ENCODE measurements around the gene GHR.
A peak's percentile ranks its signal among the peaks of the same experiment; 100 is the strongest.

Gene GHR

DNA sequence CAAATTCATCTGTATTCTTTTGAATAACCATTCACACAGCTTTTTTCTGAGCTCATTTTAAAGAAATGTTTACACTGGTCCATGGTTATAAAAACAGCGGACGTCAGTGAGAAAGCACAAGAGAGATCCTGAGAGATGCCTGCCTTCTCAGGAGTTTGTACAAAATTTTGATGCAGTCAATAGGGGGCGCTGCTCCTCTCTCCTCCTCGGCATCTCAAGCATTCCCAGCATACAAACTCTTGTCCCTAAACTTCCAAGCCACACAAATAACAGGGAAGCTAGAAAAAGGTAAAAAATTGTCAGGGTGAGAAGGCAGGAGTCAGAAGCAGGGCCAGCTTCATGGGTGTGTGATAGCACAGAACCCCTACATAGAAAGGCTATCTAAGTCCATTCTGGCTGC, 322.2 kb downstream of the GHR start:
- DNase-seq = peak; percentile 14

DNA sequence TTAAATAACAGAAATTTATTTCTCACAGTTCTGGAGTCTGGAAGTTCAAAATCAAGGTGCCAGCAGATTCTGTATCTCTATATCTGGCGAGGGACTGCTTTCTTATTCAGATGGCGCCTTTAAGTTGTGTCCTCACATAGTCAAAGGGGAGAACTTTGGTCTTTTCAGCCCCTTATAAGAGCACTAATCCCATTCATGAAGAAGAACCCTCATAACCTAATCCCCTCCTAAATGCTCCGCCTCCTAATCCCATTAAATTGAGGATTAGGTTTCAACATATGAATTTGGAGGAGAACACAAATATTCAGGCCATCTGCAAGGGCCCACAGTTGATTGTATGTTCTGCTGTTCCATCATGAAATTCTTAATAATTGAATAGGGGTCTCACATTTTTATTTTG, 322.6 kb downstream of the GHR start:
- no peak for DNase-seq

DNA sequence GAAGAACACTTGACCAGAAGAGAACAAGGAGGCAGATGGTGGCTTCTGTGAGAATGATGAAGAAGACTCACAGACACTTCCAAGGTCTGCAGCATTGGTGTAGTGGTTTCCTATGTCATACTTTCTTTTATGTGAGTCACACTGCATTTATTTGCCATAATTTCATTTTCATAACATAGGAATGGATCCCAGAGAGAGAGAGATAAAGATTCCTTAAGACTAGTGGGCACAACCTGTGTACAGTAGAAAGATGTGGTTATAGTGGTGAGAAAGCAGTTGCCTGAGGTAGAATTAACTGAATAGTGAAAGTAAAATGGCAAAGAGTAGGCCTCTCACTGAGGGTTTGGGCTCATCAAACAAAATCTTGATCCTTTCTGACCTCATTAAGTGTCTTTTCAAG, 325.8 kb downstream of the GHR start:
- DNase-seq = no peak

DNA sequence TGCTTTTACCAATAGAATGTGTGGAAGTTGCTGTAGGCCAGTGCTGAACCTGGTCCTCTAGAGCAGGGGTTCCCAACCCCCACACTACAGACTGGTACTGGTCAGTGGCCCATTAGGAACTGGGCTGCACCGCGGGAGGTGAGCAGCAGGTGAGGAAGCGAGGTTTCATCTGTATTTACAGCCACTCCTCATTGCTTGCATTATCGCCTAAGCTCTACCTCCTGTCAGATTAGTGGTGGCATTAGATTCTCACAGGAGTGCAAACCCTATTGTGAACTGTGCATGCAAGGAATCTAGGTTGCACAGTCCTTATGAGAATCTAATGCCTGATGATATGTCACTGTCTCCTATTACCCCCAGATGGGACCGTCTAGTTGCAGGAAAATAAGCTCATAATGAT, 327.3 kb downstream of the GHR start:
- DNase-seq = no peak

DNA sequence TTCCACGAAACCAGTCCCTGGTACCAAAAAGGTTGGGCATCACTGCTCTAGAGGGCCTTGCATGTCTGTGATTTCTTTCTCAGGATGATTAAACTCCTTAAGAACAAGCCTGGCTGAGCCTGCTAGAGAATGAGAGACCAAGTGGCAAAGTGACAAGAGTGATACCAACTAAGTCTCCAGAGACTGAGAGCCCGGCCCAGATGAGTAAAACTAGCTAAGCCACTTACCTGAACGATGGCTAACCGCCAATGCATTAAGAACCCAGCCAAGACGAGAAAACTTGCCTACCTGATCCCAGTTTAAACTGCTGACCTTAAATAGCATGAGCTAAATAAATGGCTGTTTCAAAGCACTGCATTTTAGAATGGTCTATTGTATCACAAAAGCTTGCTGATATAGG, 327.8 kb downstream of the GHR start:
- DNase-seq = no peak

DNA sequence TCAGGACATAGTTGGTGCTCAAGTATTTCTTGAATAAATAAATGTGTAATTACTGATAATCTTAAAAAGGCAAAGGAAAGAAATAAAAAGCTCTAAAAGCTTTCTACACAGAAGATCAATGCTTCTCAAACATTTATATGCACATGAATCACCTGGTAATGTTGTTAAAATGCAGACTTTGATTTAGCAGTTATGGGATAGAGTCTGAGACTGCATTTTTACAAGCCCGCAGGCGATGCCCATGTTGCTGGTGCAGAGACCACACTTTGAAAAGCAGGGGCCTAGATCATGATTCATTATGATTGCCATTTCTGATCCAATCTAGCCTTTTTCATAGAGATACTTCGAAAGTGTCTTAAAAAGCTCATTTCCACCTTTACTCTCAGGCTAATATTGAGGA, 329.9 kb downstream of the GHR start:
- DNase-seq = no peak

DNA sequence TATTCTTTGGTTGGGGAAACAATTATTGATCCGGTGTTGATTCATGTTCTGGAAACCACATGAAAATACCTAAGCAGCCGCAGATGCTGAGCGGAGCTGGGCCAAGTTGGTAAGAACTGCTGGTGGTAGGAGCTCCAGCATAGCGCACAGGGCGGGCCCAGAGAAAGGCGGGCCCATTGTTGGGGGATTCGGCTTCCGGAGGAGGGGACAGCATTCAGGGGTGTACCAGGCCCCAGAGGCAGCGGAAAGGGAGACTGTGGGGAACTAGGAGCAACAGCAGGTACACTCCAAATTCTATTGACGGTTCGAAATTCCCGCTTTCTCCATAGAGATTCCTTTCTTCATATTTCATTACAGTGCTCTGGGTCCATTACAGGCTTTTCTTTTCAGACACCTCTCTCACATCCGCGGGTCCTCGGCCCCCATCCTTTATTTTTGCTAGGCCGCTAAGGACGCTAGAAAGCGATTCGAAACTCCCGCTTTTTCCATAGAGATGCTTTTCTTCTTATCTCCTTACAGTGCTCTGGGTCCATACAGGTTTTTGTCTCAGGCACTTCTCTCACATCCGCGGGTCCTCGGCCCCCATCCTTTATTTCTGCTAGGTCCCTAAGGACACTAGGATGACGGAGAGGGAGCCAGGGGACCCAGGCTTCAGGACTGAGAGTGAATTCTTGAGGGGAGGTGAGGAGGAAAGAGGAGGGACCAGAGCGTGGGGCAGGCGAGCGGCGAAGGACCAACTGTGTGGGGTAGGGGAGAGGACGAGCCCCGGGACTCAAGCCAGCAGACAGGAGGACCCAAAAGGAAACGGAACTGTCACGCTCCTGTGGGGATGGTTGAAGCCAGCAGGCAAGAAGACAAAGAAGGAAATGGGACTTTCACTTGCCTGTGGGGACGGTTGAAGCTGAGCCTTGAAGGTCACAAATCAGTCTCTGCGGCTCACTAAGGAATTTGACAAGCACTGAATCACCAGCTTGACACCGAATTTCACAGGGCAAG, 333.7 kb downstream of the GHR start, which contains the start of gene CCDC152:
Gene CCDC152 (plus strand): TSS at position 213 of the 996 bp plus-strand sequence. CDS start 2,304 bp downstream, outside the sequence.
- peak; percentile 65 for DNase-seq

DNA sequence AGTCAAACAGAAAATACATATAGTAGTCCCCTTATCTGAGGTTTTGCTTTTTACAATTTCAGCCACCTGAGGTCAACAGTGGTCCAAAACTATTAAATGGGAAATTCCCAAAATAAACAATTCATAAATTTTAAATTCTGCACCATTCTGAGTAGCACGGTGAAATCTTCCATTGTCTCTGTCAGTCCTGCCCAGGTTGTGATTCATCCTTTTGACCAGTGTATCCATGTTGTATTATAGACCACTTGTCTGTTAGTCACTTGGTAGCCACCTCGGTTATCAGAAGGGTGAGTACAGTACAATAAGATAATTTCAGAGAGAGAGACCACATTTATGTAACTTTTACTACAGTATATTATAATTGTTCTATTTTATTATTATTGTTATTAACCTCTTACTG, 336.2 kb downstream of the GHR start:
- DNase-seq = no peak

DNA sequence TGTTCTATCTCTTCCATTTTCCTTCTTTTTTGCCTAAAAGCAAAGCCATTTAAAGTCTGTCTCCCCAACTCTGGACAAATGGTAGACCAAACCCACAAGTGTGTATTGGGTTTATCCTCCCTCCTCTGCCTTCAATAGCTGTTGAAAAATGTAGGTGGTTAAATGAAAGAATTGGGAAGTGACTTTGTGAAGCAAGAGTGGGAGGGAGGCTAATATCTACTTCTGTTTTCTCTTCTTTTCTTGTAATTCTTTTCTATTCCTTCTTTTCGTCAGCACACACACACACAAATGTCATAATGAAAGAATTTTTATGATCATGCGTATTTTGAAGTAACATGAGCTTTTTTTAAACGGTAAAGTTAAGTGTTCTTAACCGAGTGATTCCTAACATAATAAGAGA, 337.2 kb downstream of the GHR start:
- no peak for DNase-seq

DNA sequence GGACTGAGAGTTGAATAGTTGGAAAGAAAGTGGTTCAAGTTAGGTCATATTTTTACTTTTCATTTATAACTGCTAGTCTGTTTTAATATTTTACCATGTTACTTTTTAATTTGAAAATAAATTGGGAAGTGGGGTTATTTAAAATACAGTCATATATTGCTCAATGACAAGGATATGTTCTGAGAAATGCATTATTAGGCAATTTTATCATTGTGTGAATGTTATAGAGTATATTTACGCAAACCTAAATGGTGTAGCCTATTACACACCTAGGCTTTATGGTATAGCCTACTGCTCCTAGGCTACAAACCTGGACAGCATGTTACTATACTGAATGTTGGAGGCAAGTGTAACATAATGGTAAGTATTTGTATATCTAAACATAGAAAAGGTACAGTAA, 338.6 kb downstream of the GHR start:
- no peak for DNase-seq

DNA sequence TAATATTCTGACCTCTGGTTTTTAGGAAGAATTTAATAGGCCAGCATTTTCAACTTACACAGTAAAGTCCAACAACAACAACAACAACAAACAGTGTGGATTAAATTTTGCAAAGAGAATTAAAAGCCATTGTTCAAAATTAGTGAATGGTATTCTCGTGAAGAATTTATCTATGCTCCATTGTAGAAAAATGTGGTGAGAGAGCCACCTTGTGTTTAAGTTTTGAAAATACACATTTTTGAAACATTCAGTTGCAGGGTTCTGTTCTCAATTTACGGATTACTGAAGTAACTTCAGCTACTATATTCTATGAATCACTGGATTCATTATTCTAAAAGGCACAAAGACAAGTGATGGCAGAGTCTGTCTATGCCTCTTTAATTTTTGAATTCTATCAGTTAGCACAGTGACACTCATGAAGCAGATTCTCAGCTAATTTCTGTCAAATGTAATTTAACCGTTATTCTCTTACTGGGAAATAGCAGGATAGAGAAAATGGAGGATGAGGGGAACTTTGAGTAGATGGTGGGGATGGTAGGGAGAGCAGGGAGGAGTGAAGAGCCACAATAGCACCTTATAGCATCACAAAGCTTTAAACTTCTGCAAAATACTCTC, 344.4 kb downstream of the GHR start:
- peak; percentile 70 for DNase-seq

DNA sequence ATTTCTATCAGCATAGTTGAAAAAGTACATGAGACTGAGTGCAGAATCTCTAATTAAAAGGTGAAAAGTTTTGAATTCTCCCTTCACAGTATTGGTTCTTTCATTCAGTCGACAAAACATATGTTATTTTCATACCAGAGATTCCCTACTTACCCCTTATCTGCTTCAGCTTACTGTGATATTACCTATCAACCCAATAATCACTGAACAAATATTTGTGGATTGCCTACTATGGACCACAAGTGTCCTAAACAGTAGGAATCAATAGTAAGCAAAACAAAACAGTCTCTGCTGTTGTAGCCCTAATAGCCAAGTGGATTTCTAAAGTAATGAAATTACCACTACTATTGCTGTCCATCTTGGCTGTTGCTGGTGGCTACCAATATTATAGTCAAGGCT, 344.9 kb downstream of the GHR start:
- no peak for DNase-seq

DNA sequence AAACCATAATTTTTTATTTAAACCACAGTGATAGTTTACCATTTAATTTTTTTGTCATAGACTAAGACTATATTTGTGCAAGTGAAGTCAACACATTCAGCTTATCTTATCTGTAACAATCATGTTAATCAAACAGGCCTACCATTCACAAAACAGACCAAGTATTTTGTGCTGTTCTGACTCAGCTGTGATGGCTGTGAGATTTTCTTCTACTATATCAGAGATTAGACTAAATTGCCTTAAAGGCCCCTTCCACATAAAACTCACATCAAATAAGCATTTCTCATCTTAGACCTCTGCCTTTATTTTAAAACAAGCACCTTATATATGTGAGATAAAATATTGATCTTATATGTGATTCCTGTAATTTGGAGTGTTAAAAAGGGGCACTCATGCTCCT, 346.8 kb downstream of the GHR start:
- DNase-seq = no peak

All from hematopoietic multipotent progenitor cell treated with erythropoietin and hydrocortisone succinate and interleukin-3 and kit ligand, for 6 days (in vitro differentiated cells).